PC-3 (cell line): ENCODE measurements around the gene PDE11A. TPM values are rescaled to one million over a fixed set of nuclear protein-coding genes. Genes with fewer than 3 reads are reported as not detected.

Experiments used
- ATAC-seq: fragments of 200-7000 bp; cut with Tn5 transposase; 2 replicates; pipeline ENCODE4 v1.9.1; 2020; ENCODE audit warnings: mild to moderate bottlenecking, moderate library complexity
- BruUV-seq: library from RNA; stranded (reverse); fragments of 400-500 nt; replicated peaks from 2 replicates; lab custom pipeline; 2021; lab: Mats Ljungman, UMichigan
- CTCF ChIA-PET: fragments of 300-600 bp; sonication (Branson Sonifier 250); formaldehyde crosslinking; loops from one replicate; lab custom pipeline; 2022; ENCODE audit warnings: antibody characterized with exemption; lab: Charles Lee
- POLR2A ChIA-PET: fragments of 300-600 bp; sonication (Branson Sonifier 250); formaldehyde crosslinking; loops from one replicate; lab custom pipeline; 2022; ENCODE audit warnings: antibody characterized with exemption; ENCODE audit not compliant: unreplicated experiment; lab: Charles Lee
- DNase-seq: peaks from one replicate; pipeline ENCODE4 v3.0.0-alpha.2; 2015
- H2AFZ ChIP-seq: fragments of 300-600 bp; sonication (generic); 2 replicates; pipeline ENCODE4 v1.6.0; 2016; ENCODE audit warnings: antibody characterized with exemption, low read length
- H3F3A ChIP-seq: fragments of 300-600 bp; sonication (generic); one replicate; pipeline ENCODE4 v1.6.0; 2017; ENCODE audit warnings: antibody characterized with exemption, low read length, control low read depth, mild to moderate bottlenecking; ENCODE audit not compliant: unreplicated experiment
- H3K27ac ChIP-seq: fragments of 300-600 bp; sonication (generic); 2 replicates; pipeline ENCODE4 v1.5.1; 2016; ENCODE audit warnings: mild to moderate bottlenecking, low read length
- H3K27me3 ChIP-seq: fragments of 300-600 bp; sonication (generic); 2 replicates; pipeline ENCODE4 v1.6.1; 2016; ENCODE audit warnings: low read length, mixed read lengths
- H3K36me3 ChIP-seq: fragments of 300-600 bp; sonication (generic); 2 replicates; pipeline ENCODE4 v1.6.1; 2016; ENCODE audit warnings: low read depth, mixed run types, low read length, mixed read lengths
- H3K4me1 ChIP-seq: fragments of 300-600 bp; sonication (generic); 2 replicates; pipeline ENCODE4 v1.5.1; 2016; ENCODE audit warnings: low read length; ENCODE audit not compliant: insufficient read depth
- H3K4me2 ChIP-seq: fragments of 300-600 bp; sonication (generic); 2 replicates; pipeline ENCODE4 v1.6.0; 2016; ENCODE audit warnings: low read length
- H3K4me3 ChIP-seq: fragments of 300-600 bp; sonication (generic); 2 replicates; pipeline ENCODE4 v1.5.1; 2016; ENCODE audit warnings: mild to moderate bottlenecking, low read length, mixed read lengths
- H3K79me2 ChIP-seq: fragments of 300-600 bp; sonication (generic); 2 replicates; pipeline ENCODE4 v1.6.1; 2017; ENCODE audit warnings: low read length, mixed read lengths
- H3K9ac ChIP-seq: fragments of 300-600 bp; sonication (generic); 2 replicates; pipeline ENCODE4 v1.6.0; 2016; ENCODE audit warnings: mild to moderate bottlenecking, low read length
- H3K9me2 ChIP-seq: fragments of 300-600 bp; sonication (generic); replicated peaks from 2 replicates; pipeline ENCODE4 v1.6.1; 2016; ENCODE audit warnings: mixed run types, low read length, mixed read lengths
- H3K9me3 ChIP-seq: fragments of 300-600 bp; sonication (generic); 2 replicates; pipeline ENCODE4 v1.6.1; 2016; ENCODE audit warnings: low read length, mixed read lengths
- H4K20me1 ChIP-seq: fragments of 300-600 bp; sonication (generic); 2 replicates; pipeline ENCODE4 v1.6.1; 2016; ENCODE audit warnings: low read length, mixed read lengths
- CTCF ChIP-seq: fragments of 300-600 bp; sonication (generic); conservative IDR thresholded peaks from 2 replicates; pipeline ENCODE4 v1.5.1; 2017; ENCODE audit warnings: antibody characterized with exemption, low read depth, mild to moderate bottlenecking, low read length
- EZH2 ChIP-seq: fragments of 300-600 bp; sonication (generic); IDR thresholded peaks from one replicate; pipeline ENCODE4 v1.6.1; 2017; ENCODE audit warnings: antibody characterized with exemption, mild to moderate bottlenecking, low read length; ENCODE audit not compliant: unreplicated experiment
- EZH2phosphoT487 ChIP-seq: fragments of 300-600 bp; sonication (generic); IDR thresholded peaks from 2 replicates; pipeline ENCODE4 v1.6.1; 2018; ENCODE audit warnings: mild to moderate bottlenecking, antibody characterized with exemption, low read length, borderline replicate concordance
- intact Hi-C: fragments of 100-400 bp; cut with micrococcal nuclease; formaldehyde crosslinking; loops from 2 replicates; pipeline ENCODE4 v1.9.0; 2023
- total RNA-seq: library from RNA; depleted of rRNA; stranded (reverse); fragments of >200 nt; gene quantifications from 2 replicates; pipeline ENCODE4 v1.2.3, GENCODE V29; 2014

Gene PDE11A
- total RNA-seq, 1 experiment from 2014 or later: 0.15 TPM

GRCh38 chr2:177631680-177632079, 440.9 kb downstream of the PDE11A start:
- Histone ChIP-seq H3K79me2 (no peaks in the 10 kb centered on the region), H3K27me3 (peaks cover 23% of the 10 kb centered on the region), H4K20me1 (no peaks in the 10 kb centered on the region), H3K36me3 (no peaks in the 10 kb centered on the region), H3K4me2 (no peak overlapping the region), H3K4me1 (no peaks in the 10 kb centered on the region), H3F3A (no peaks in the 10 kb centered on the region), H3K9me2 (no peaks in the 10 kb centered on the region), H3K4me3 (no peak overlapping the region), H3K27ac (no peak overlapping the region), H2AFZ (no peak overlapping the region), H3K9ac (no peak overlapping the region), H3K9me3 (no peaks in the 10 kb centered on the region)
- intact Hi-C loops: loop anchor here (10.0 kb wide), 1 partner anchor 93 kb away; no protein-coding TSS in a partner anchor
- TF ChIP-seq EZH2phosphoT487 (no peak), EZH2 (no peak), CTCF (no peak)
- CTCF ChIA-PET: no interaction called here
- DNase-seq (no peak), ATAC-seq (no peak)
- POLR2A ChIA-PET: no interaction called here
- no TSS peak for BruUV-seq

- TF ChIP-seq CTCF: no peak
- intact Hi-C loops: loop anchor here (10.0 kb wide), 1 partner anchor 95 kb away; no protein-coding TSS in a partner anchor
- Histone ChIP-seq H3F3A (no peaks in the 10 kb centered on the region), H2AFZ (no peak overlapping the region), H3K36me3 (no peaks in the 10 kb centered on the region), H3K4me2 (no peak overlapping the region), H3K9ac (no peak overlapping the region), H3K4me3 (no peak overlapping the region), H3K27ac (no peak overlapping the region), H3K4me1 (no peaks in the 10 kb centered on the region), H4K20me1 (no peaks in the 10 kb centered on the region), H3K79me2 (no peaks in the 10 kb centered on the region), H3K9me3 (no peaks in the 10 kb centered on the region), H3K27me3 (peaks cover 23% of the 10 kb centered on the region), H3K9me2 (no peaks in the 10 kb centered on the region)
- POLR2A ChIA-PET: no interaction called here
- DNase-seq (no peak), ATAC-seq (no peak)
- CTCF ChIA-PET: no interaction called here
- BruUV-seq: no TSS peak
These were observed 443.1 kb downstream of the PDE11A start for GRCh38 chr2:177629357-177630024.

- H4K20me1 ChIP-seq: no peaks in the 10 kb centered on the region
- no peaks in the 10 kb centered on the region for H3K36me3 ChIP-seq
- no peak overlapping the region for H3K4me3 ChIP-seq
- BruUV-seq: no TSS peak
- H3K79me2 ChIP-seq: no peaks in the 10 kb centered on the region
- H3K27me3 ChIP-seq: peaks cover 23% of the 10 kb centered on the region
- H3K9ac ChIP-seq: no peak overlapping the region
- no peaks in the 10 kb centered on the region for H3K4me1 ChIP-seq
- ChIA-PET POLR2A (no interaction called here), CTCF (no interaction called here)
- H3K9me2 ChIP-seq: no peaks in the 10 kb centered on the region
- no peak overlapping the region for H3K4me2 ChIP-seq
- no peaks in the 10 kb centered on the region for H3K9me3 ChIP-seq
- intact Hi-C loops: no loop called here
- ATAC-seq: no peak
- no peak overlapping the region for H3K27ac ChIP-seq
- DNase-seq: no peak
- TF ChIP-seq EZH2: no peak
- no peak for TF ChIP-seq EZH2phosphoT487
- no peak for TF ChIP-seq CTCF
- H2AFZ ChIP-seq: no peak overlapping the region
- no peaks in the 10 kb centered on the region for H3F3A ChIP-seq
These were observed 443.7 kb downstream of the PDE11A start for GRCh38 chr2:177628831-177629230.
